AG09319 (cell line): ENCODE data around the gene STAG3.

Experiments
- DNase-seq: peaks from one replicate; pipeline ENCODE4 v3.0.0-alpha.2; 2010; ENCODE audit warnings: low read depth; ENCODE audit errors: extremely low read depth
- CTCF ChIP-seq: IDR thresholded peaks from 2 replicates; pipeline ENCODE4 v1.5.1; 2011; ENCODE audit warnings: low read depth, mild to moderate bottlenecking, inconsistent platforms, low read length, moderate library complexity

Gene STAG3

DNA sequence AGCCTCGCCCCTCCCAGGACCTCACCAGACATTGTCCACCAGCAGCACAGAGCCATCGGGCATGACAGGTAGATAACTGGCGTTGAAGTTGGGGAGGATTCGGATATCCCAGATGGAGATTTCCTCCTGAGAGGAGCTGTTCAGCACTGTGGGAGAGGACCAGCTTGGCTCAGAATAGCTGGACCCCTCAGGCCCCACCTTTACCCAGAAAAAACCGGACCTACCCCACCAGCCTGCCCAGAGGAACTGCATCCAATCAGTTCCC, 20.7 kb upstream of the STAG3 start:
- DNase-seq = no peak
- TF ChIP-seq CTCF = no peak

DNA sequence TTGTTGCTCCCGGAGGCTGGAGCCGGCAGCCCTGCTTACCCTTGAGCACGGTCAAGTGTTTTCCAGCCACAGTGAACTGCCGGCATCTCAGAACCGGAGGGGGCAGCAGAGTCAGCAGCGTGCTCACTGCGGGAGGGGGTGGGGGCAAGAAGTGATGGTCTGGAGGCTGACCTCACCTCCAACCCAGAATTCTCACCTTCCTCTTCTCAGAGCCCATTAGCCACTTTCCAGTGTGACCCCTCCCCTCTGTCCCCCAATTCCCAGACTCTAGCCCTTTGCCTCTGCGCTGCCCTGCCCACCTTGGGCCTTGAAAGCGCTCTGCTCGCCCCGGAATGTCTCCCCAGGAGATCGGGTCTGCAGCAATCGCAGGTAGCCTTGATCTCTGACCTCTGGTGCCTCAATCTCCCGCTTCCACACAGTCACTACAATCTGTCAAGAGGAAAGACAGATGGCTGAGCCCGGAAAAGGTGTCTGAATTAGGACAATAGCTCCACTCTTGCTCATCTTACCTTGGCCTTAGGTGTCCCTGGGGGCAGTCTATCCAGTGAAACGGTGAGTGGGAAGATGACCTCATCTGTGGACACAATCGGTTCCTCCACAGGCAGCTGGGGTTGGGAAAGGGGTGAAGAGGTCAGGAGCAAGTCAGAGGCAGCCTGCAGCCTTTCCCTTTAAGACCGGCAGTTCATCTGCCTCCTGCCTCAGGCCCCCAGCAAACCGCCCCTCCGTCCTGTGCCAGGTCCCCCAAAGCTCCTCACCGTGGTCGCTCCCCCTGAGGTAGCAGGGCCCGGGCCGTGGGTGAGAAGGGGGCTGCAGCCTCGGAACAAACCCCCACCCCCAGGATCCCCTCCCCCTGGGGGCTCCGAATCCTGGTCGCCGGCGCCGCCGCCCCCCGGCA, 20.1 kb upstream of the STAG3 start:
- no peak for DNase-seq
- TF ChIP-seq CTCF = no peak; the same call in 1 of the 2 replicates

- no peak for DNase-seq
- TF ChIP-seq CTCF = no peak
Observed at GRCh38 chr7:100158229-100159098, 19.3 kb upstream of the STAG3 start, which contains the start of gene TRAPPC14. Gene TRAPPC14, minus strand, starts transcription at chr7:100158723. Its CDS starts 224 bp downstream, at chr7:100158499.

DNA sequence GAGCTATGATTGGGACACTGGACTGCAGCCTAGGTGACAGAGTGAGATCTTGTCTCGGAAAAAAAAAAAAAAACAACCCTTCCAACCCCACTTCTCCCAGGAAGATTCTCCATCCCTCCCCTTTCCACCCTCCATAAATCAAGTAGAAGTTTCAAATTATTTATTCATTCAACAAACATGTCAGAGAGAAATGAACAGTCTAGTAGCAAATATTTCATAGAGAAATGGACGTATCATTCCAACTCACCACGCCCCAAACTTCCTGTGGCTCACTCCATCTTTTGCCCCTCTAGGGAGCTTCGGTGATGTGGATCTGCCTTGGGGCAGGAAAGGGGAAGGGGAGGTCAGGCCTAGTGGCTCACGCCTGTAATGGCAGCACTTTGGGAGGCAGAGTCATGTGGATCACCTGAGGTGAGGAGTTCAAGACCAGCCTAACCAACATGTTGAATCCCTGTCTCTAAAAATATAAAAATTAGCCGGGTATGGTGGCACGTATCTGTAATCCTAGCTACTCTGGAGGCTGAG, 18.6 kb upstream of the STAG3 start:
- TF ChIP-seq CTCF = no peak
- DNase-seq = no peak

GRCh38 chr7:100160067-100160466, 17.7 kb upstream of the STAG3 start:
- DNase-seq = no peak
- no peak for TF ChIP-seq CTCF

DNA sequence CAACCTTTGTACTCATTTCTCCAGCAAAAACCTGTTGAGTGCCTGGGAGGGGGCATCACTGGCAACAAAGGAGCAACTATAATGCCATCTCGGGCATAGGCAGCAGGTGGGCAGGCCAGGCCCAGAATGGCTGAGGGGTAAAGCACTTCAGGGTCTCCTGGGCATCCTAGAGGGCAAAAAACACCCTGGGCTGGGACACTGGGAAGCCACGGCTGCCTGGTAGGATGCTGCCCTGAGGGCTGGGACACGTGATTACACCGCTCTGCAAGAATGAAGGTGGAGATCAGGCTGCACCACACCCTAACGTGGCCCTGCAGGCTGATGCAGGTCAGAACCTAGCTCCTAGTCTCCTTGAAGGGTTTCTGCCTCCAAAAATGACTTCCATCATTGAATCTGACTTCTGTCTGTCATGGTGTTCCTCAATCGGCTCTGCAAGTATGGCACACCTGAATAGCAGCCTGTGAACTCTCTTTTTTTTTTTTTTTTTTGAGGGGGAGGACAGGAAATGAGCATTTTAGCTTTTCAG, 14.6 kb upstream of the STAG3 start:
- DNase-seq = no peak

More for the DNA sequence above, 14.6 kb upstream of the STAG3 start:
- TF ChIP-seq CTCF = no peak
